ENCODE results near the gene TTLL11. TPM values are rescaled to one million over a fixed set of nuclear protein-coding genes. Genes with fewer than 3 reads are reported as not detected.

TTLL11 gene
- total RNA-seq, 1 donor from 2014 or later: 6.9 TPM

DNA sequence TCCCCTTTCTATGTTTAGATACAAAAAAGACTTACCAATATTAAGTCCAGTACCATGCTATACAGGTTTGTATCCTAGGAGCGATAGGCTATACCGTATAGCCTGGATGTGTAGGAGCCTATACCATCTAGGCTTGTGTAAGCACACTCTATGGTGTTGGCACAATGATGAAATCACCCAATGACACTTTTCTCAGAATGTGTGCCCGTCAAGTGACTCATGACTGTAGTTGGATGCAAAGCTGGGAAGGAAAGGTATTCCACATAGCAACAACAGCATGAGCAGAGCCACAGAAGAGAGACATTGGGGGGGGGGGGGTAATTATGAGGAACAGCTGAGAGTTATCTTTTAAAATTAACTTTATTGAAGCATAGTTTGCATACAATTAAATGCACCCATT is 63.2 kb downstream of the TTLL11 start:
- DNase-seq (ENCODE audit: low read depth): no peak
- FAIRE-seq: no peak
- Histone ChIP-seq H3K9me3 (ENCODE audit: insufficient read depth, low read depth, low read length) (no peaks in the 10 kb centered on the region), H3K27ac (ENCODE audit: low read depth, low read length) (no peak overlapping the region), H3K9ac (ENCODE audit: low read length) (no peak overlapping the region), H2AFZ (ENCODE audit: low read depth, low read length) (no peak overlapping the region), H3K4me1 (ENCODE audit: insufficient read depth, low read length) (no peaks in the 10 kb centered on the region), H3K27me3 (ENCODE audit: insufficient read depth, low read length) (no peaks in the 10 kb centered on the region), H3K36me3 (ENCODE audit: insufficient read depth, low read length) (no peaks in the 10 kb centered on the region), H3K4me2 (ENCODE audit: low read length) (no peak overlapping the region), H4K20me1 (ENCODE audit: insufficient read depth, low read length) (no peaks in the 10 kb centered on the region), H3K4me3 (ENCODE audit: insufficient read depth, low read depth, low read length) (no peak overlapping the region), H3K79me2 (ENCODE audit: insufficient read depth, low read length) (no peaks in the 10 kb centered on the region)
- Mint-ChIP-seq H3K4me1 (ENCODE audit: low read depth, unreplicated experiment) (peaks cover 19% of the 10 kb centered on the region), H3K4me3 (ENCODE audit: unreplicated experiment) (no peak overlapping the region), H3K36me3 (ENCODE audit: low read depth, unreplicated experiment) (peaks cover 5% of the 10 kb centered on the region), H3K27me3 (ENCODE audit: low read depth, unreplicated experiment) (no peaks in the 10 kb centered on the region), H3K9me3 (ENCODE audit: unreplicated experiment) (no peaks in the 10 kb centered on the region), H3K27ac (ENCODE audit: unreplicated experiment) (no peak overlapping the region)
- no peak for TF ChIP-seq EZH2 (IDR thresholded peaks at IDR 0.05; ENCODE audit: insufficient read depth, low read length)
- TF ChIP-seq, protein P1, sequence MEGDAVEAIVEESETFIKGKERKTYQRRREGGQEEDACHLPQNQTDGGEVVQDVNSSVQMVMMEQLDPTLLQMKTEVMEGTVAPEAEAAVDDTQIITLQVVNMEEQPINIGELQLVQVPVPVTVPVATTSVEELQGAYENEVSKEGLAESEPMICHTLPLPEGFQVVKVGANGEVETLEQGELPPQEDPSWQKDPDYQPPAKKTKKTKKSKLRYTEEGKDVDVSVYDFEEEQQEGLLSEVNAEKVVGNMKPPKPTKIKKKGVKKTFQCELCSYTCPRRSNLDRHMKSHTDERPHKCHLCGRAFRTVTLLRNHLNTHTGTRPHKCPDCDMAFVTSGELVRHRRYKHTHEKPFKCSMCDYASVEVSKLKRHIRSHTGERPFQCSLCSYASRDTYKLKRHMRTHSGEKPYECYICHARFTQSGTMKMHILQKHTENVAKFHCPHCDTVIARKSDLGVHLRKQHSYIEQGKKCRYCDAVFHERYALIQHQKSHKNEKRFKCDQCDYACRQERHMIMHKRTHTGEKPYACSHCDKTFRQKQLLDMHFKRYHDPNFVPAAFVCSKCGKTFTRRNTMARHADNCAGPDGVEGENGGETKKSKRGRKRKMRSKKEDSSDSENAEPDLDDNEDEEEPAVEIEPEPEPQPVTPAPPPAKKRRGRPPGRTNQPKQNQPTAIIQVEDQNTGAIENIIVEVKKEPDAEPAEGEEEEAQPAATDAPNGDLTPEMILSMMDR (IDR thresholded peaks at IDR 0.05; ENCODE audit: insufficient read depth, low read depth, low read length): no peak

DNA sequence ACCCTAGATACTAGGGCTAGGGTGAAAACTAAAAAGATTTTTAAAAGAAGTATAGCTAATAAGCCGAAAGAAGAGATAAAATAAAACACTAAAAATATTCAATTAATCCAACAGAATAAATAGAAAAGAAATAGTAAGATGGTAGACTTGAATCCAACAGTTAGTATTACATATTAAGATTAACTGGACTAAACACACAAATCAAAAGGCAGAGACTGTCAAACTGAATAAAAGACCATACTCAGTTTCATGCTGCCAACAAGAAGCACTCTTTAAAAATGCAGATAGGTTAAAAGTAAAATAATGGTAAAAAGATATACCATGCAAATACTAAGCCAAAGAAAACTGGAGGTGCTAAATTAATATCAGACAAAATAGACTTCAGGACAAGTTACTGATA is 65.0 kb downstream of the TTLL11 start:
- Mint-ChIP-seq H3K4me3 (ENCODE audit: unreplicated experiment) (no peak overlapping the region), H3K36me3 (ENCODE audit: low read depth, unreplicated experiment) (no peaks in the 10 kb centered on the region), H3K4me1 (ENCODE audit: low read depth, unreplicated experiment) (peaks cover 19% of the 10 kb centered on the region), H3K27me3 (ENCODE audit: low read depth, unreplicated experiment) (no peaks in the 10 kb centered on the region), H3K9me3 (ENCODE audit: unreplicated experiment) (peaks cover 2% of the 10 kb centered on the region), H3K27ac (ENCODE audit: unreplicated experiment) (no peak overlapping the region)
- DNase-seq (ENCODE audit: low read depth) (no peak), FAIRE-seq (no peak)
- no peaks in the 10 kb centered on the region for H3K27me3 ChIP-seq (ENCODE audit: insufficient read depth, low read length)
- H3K79me2 ChIP-seq (ENCODE audit: insufficient read depth, low read length): no peaks in the 10 kb centered on the region
- H3K4me2 ChIP-seq (ENCODE audit: low read length): no peak overlapping the region
- no peak overlapping the region for H3K27ac ChIP-seq (ENCODE audit: low read depth, low read length)
- no peaks in the 10 kb centered on the region for H3K4me1 ChIP-seq (ENCODE audit: insufficient read depth, low read length)
- no peak overlapping the region for H3K4me3 ChIP-seq (ENCODE audit: insufficient read depth, low read depth, low read length)
- no peaks in the 10 kb centered on the region for H3K36me3 ChIP-seq (ENCODE audit: insufficient read depth, low read length)
- H4K20me1 ChIP-seq (ENCODE audit: insufficient read depth, low read length): no peaks in the 10 kb centered on the region
- no peak overlapping the region for H2AFZ ChIP-seq (ENCODE audit: low read depth, low read length)
- H3K9me3 ChIP-seq (ENCODE audit: insufficient read depth, low read depth, low read length): no peaks in the 10 kb centered on the region
- H3K9ac ChIP-seq (ENCODE audit: low read length): no peak overlapping the region
- TF ChIP-seq, protein P1 (IDR thresholded peaks at IDR 0.05; ENCODE audit: insufficient read depth, low read depth, low read length): no peak
- TF ChIP-seq EZH2 (IDR thresholded peaks at IDR 0.05; ENCODE audit: insufficient read depth, low read length): no peak

- Histone ChIP-seq H3K27ac (ENCODE audit: low read depth, low read length) (no peak overlapping the region), H2AFZ (ENCODE audit: low read depth, low read length) (no peak overlapping the region), H3K36me3 (ENCODE audit: insufficient read depth, low read length) (no peaks in the 10 kb centered on the region), H4K20me1 (ENCODE audit: insufficient read depth, low read length) (no peaks in the 10 kb centered on the region), H3K79me2 (ENCODE audit: insufficient read depth, low read length) (no peaks in the 10 kb centered on the region), H3K4me2 (ENCODE audit: low read length) (no peak overlapping the region), H3K9me3 (ENCODE audit: insufficient read depth, low read depth, low read length) (no peaks in the 10 kb centered on the region), H3K9ac (ENCODE audit: low read length) (no peak overlapping the region), H3K4me3 (ENCODE audit: insufficient read depth, low read depth, low read length) (no peak overlapping the region), H3K27me3 (ENCODE audit: insufficient read depth, low read length) (no peaks in the 10 kb centered on the region), H3K4me1 (ENCODE audit: insufficient read depth, low read length) (no peaks in the 10 kb centered on the region)
- peaks cover 2% of the 10 kb centered on the region for H3K9me3 Mint-ChIP-seq (ENCODE audit: unreplicated experiment)
- H3K4me1 Mint-ChIP-seq (ENCODE audit: low read depth, unreplicated experiment): no peaks in the 10 kb centered on the region
- peaks cover 2% of the 10 kb centered on the region for H3K36me3 Mint-ChIP-seq (ENCODE audit: low read depth, unreplicated experiment)
- DNase-seq (ENCODE audit: low read depth): peak; percentile 23
- no peak for FAIRE-seq
- H3K4me3 Mint-ChIP-seq (ENCODE audit: unreplicated experiment): no peak overlapping the region
- peaks cover 4% of the 10 kb centered on the region for H3K27me3 Mint-ChIP-seq (ENCODE audit: low read depth, unreplicated experiment)
- H3K27ac Mint-ChIP-seq (ENCODE audit: unreplicated experiment): no peak overlapping the region
- TF ChIP-seq, protein P1 (IDR thresholded peaks at IDR 0.05; ENCODE audit: insufficient read depth, low read depth, low read length): no peak
- TF ChIP-seq EZH2 (IDR thresholded peaks at IDR 0.05; ENCODE audit: insufficient read depth, low read length): no peak
Measured at GRCh38 chr9:122020398-122020797, 72.7 kb downstream of the TTLL11 start.
